GM18907 (cell line): ENCODE measurements around the gene LCLAT1.

Experiments used
- ATAC-seq: cut with Tn5 transposase; IDR thresholded peaks from one replicate; pipeline ENCODE4 v1.9.1; 2021; ENCODE audit warnings: mild to moderate bottlenecking, moderate library complexity; ENCODE audit not compliant: unreplicated experiment

Gene LCLAT1

DNA sequence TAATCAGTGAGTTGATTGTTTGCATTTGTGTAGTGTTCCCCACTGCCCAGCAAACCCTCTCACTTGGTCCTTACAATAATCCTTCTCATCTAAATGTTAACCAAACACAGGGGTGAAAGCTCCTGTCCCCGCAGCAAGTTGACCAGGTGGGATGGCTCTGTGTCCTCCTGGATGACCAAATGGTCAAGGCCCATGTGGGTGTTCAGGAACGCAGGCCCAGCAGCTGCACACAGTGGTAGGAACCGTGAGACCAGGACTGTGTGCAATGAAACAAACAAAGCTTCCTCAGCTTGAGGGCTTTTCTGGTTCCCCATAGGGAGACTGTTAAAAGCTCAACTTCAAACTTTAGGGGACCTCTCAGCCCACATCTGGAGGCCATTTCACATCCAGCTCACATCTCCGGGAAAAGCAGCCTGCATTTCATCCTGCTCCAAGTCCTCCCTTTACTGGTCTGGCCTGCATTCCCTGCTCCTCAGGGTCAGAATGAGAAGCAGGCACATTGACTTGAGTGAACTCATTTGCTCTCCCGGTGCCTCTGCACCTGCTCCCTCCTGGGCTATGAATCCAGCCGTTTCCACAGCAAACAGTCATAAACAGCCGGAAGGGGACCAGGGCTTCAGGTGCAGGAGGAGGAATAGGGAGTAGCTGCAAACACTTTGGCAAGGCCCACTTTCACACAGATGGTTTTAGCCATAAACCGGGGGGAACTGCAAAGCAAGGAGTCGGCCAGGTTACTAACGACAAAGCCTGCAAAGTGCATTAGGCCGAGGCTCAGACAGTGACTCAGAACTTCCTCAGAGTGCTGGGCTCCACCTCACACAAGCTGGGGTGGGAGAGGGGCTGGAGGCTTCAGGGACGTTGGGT lies 215.5 kb downstream of the LCLAT1 start:
- no peak for ATAC-seq

DNA sequence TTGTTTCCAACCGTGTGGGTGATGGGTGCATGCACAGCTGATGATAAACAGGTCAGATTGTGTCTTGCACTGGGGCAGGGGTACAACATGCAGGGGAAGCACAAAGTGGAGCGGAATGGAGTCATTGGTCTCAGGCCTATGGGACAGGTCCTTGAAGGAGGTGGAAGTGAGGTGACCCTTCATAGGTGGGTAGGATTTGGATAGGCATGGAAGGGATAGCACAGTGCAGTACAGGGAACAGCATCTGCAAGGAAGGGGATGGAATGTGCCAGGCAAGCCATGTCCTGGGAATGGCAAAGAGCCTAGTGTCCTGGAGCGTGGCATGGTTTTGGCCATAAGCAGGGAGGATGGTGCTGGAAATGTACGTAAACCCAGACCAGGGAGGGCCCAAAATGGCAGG lies 216.3 kb downstream of the LCLAT1 start:
- ATAC-seq: no peak

DNA sequence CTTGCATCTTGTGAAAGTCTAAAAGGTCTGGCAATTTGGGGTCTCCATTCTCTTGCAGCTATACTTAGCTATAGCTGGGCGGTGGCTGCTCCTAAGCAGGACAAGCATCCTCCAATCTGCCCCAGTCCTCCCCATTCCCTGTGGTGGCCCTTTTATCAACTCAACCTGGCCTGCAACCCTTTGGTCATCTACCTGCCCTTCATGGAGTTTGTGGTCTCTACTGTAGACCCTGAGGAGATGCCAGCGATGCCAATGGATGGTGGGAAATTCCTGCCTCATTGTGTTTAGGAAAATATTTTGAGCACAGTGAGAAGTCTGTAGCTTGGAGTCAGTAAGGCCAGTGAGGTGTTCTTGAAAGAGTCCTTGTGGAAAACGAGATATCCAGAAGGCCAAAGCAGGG lies 216.8 kb downstream of the LCLAT1 start:
- ATAC-seq: no peak

DNA sequence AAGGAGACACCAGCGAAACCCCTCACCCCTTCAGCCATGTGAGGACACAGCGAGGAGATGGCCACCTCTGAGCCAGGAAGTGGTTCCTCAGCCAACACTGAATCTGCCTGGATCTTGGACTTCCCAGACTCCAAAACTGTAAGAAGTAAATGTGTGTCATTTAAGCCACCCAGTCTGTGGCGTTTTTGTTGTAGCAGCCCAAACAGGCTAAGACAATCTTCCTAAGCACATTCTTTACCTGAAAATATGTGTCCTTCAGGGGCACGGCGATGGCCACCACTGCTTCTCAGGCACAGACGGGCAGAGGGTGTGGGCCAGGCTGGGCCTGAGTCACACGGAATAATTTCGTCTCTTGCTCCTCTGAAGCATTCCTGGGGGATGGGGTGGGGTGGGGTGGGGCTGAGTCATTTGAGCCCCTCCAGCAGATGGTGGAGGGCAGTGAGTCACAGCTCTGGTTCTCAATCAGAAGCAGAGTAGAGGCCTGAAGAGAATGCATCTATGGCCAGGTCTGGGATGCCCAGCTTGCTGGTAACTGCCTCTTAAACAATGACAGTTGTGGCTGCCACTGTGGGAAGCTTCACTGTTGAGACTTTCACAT lies 217.8 kb downstream of the LCLAT1 start:
- no peak for ATAC-seq

DNA sequence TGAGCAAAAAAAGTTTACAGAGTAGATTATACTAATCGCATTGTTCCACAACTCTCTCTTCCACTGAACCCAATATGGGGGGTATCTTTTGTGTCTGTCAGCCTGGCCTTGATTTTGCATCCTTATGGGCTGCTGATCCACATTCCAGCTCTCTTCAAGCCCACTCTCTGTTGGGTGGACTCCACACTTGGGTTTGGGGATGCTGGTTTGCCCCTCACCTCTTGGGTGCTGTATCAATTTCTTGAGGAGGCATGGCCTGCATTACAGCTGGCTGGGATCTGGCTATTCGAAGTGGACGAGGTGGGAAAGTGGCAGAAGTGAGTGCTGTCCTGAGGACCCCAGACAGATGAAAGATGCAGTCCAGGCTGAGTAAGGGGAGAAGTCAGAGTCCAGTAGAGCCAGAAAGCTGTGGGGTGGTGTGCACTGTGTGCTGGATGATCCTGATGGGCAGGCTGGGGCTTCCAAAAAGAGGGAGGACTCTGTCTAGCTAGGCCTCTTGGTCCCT lies 218.8 kb downstream of the LCLAT1 start:
- no peak for ATAC-seq

DNA sequence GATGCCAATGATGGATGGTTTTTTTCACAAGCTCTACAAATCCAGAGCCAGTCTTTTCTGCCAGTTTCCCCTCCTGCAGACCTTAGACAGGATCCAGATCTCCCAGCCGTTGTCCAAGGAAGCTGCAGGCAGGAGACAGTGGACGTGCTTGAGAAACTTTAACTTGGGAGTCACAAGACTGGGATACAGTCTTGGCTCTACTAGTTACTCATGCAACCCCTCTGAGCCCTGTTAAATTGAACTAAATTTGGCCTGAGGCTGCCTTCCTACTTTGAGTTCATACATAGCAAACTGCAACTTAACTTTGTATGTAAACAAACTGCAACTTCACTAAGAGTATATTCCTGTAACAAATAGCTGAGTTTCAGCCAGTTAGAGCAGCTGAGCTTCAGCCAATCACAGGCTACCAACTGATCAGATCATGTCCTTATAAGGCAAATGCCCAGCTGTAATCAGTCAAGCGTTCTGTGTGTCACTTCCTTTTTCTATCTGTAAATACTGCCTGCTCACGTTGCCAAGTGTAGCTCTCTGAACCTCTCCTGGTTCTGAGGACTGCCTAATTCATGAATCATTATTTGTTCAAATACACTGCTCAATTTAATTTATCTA lies 219.3 kb downstream of the LCLAT1 start:
- no peak for ATAC-seq

DNA sequence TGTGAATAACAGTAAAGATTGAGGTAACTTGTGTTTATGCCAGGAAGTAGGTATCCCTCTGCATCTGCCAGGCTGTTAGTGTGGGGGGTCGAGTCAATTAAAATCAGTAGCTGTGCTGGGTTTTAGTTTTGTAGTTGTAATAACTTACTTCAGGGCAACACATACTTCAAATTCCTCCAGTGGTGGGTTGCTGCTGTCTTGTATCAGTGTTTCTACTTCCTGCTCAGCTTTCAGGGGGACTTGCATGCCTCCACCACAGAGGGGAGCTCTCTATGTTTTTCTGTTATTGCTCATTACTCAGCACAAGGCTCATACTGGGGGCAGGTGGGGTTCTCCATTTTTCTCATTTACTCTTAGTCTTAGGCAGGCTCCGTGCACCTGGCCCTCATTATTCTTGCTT lies 223.4 kb downstream of the LCLAT1 start:
- no peak for ATAC-seq

DNA sequence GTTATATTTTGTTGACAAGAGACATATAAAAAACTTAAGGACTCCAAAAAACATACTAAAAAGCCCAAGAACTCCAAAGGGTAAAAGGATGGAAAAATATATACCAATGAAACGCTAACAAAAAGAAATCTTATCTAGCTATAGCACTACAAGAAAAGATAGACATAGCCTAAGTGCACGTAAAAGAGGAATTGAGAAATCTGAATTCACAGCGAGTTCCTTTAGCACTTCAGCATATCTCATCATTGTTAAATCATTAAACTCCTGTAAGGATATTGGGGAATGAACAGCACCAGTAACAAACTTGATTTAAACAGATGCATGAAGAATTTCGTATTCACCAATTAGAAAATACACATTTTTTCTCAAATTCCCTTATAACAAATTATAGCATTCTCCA lies 226.1 kb downstream of the LCLAT1 start:
- ATAC-seq: no peak

DNA sequence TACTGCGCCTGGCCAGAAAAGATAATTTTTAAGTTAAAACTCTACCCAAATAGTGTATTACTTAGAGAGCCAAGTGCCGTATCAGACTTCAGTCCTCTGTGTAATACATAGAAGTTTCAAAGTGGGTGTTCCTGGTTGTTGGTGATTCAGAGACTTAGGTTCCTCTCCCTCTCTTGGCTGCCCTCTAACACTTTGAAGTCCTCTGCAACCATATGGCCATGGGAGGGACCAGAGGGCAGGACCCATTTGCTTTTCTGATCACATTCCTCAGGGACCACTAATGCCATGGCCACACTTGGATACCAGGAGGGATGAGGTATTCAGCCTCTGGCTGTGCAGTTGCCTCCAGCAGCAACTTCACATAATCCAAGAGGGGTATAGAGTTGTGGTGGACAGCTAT lies 228.7 kb downstream of the LCLAT1 start:
- no peak for ATAC-seq

DNA sequence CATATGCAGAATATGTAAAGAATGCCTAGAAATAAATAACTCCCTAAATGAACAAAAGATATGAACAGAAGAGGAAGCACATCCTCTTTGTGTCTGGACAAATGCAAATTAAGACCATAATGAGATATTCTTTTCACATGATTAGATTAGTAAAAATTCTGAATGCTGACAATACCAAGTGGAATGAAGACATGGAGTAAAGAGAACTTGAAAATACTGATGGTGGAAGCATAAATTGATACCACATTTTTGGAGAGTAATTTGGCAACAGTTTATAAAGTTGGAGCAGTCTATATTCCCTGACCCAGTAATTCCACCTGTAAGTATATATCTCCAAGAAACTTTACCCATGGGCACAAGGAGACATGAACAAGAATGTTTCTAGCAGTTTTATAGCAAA lies 230.2 kb downstream of the LCLAT1 start:
- no peak for ATAC-seq

DNA sequence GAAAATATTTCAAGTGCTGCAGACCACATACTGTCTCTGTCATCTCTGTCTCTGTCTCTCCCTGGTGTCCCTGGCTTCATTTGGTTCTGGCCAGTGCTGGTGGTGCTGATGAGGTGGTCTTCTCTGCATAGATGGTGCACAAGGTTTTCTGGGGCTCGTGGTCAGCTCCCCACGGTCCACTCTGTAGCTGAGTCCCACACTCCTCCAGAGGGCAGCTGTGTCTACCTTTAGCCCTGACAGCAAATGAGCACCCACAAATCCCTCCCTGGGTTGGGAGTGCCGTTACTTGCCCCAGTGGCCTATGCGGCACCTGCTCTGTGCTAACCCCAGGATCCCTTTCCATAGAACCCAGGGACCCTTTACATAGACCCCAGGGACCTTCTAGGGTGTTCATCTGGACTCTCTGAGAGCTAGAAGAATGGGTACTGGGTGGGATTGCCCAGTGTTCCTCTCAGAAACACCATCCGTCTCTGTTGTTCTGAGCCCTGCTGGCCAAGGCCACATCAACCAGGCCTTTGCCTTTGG lies 230.9 kb downstream of the LCLAT1 start:
- no peak for ATAC-seq

DNA sequence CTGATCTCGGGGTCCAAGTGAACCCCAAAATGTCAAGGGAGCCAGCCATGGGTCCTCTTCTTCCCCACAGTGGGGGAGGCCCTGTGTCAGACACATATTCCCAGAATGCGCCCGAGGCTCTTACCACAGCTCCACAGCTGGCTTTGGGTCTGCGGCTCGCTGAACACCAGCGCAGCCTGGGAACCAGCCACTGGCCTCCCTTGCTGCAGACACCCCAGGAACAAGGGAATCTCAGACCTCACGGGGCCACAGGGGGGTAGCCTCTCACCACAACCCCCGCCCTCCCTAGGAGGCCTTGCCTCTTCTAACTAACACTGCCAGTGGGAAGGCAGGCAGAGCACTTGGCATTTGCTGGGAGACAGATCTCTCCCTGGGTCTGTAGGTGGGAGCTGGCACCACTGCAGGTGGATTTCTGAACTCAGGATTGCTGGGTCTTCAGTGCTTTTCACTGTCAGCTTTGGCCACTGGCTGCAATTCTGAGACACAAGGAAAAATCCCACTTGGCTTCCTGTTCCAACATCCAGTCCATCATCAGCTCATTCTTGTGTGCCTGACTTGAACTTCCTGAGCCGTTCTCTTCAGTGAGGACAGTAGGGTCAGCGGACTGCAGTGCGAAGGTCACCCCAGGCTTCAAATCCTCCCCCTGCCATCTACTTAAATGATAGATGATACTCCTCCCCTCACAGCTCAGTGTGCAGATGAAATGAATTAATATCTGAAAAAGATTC lies 231.5 kb downstream of the LCLAT1 start:
- no peak for ATAC-seq

DNA sequence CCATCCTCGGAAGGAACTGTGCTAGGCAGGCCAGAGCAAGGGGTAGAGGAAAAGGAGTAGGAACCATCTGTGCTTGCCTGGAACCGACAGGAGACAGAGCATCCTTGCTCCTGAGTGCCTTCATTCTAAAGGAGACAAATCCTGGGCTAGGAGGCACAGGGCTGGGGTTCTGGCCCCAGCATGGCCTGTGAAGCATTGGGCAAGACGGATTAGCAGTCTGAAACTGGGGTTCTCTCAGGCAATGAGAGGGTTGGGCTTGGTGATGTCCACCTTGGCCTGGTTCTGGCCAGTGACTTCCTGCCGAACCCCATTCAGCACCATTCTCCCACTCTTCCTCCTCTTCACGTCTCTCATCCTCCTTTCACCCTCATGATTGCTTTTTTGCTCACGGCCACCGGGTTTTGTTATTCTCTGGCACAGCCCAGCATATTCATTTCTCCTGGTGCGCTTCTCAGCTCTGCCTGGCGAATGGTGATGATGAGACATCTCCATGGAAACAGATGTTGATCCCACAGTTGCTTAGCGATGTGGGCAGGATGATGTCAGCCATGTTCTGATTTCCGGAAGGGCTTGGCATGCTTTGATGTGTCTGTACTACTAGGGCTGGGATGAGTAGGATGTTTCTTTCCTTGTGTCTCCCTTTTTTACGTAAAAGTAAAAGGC lies 232.5 kb downstream of the LCLAT1 start:
- ATAC-seq: no peak

DNA sequence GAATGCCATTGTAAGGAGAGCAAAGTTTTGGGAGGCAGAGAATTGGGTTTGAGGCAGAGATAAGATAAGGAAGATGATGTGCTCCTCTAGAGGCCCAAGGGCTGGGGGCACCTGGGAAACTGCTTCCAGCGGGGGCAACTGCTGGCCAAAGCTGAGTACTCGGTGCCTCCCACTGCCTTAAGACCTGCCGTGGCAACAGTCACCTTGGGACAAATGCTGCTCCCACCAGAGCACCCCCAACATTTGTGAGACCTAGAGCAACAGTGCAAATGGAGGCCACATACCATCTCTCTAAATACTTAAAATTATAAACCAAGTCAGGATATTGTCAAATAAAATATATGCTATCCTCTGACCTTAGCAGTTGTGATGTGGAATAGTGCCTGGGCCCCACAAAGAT lies 233.1 kb downstream of the LCLAT1 start:
- no peak for ATAC-seq

DNA sequence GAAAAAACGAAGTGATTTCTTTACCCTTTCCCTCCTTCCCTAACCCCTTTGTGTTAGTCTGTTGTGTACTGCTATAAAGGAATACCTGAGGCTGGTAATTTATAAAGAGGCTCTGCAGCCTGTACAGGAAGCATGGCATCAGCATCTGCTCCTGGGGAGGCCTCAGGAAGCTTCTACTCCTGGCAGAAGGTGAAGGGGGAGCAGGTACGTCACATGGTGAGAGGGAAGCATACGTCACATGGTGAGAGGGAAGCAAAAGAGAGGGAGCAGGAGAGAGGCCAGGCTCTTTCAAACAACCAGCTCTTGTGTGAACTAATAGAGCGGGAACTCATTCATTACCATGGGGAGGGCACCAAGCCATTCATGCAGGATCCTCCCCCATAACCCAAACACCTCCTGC lies 234.0 kb downstream of the LCLAT1 start:
- ATAC-seq: no peak

DNA sequence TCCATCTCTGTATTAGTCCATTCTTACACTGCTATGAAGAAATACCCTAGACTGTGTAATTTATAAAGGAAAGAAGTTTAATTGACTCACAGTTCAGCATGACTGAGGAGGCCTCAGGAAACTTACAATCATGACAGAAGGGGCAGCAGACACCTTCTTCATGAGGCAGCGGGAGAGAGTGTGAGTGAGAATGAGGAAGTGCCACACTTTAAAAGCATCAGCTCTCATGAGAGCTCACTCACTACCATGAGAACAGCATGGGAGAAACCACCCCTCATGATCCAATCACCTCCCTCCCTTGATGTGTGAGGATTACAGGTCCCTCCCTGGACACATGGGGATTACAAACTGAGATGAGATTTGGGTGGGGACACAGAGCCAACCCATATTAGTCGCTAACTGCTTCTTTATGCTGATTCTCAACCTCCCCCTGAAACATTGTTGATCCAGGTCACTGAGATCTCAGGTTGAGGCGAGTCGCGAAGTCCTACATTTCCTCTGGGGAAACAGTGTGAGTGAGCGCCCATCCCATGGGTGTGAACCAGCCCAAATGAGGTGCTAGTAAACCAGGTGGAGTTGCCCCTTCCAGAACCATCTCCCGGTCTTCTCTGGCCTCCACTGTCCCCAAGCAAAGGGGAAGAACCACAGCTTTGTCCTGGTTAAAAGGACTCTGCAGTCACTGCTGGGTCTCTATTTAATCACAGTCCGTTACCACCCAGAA lies 236.3 kb downstream of the LCLAT1 start:
- ATAC-seq: no peak

DNA sequence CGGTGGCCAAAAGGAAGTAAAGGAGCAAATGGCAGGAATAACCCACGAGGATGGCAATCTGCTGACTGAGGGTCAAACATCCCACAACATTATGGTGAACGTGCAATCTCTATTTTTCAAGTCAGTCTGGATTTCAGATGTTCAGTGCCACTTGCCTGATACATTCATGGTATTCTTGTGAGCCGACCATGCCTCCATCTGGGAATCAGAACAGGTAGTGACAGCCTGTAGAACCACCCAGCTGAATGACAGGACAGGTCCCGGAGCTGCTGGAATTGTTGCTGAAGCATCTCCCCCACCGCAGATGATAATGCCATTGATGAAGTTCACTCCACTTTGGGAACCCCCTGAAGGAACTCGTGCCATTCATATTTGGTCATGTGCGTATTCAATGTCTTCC lies 237.0 kb downstream of the LCLAT1 start:
- ATAC-seq: no peak

DNA sequence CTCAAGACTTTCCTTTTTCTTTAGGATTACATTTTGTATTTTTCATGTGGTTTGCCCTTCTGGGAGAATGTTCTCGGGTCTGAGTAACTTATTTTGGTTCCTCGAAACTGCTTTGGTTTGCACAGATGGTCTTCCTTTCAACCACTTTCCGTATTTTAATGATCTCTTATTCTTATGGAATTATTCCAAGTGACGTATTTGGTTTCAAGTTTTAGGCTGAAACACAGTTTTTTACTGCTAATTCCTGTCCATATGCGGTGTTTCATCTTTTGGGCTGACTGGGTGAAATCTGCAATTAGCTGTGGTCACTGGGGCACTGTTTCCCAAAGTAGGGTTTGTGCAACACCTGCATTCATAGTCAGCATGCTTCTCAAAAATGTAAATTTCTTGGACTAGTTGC lies 237.5 kb downstream of the LCLAT1 start:
- no peak for ATAC-seq

DNA sequence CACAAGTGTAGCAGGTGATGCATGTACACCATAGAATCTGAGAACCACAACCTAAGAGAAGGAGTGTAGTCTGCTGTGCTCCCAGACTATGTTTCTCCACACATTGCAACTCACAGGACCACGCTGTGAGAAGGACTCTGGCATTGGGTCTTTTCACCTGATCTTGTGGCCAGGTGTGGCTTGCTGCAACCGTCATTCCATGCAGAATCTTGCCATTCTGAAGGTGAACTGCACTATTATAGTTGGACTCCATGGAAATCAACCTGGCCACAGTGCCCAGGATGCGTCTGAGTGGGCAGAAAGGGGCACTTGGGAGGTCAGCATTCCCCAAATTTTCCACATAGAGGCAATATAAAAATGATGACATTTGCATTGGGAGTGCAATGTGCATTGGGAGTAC lies 237.9 kb downstream of the LCLAT1 start:
- ATAC-seq: no peak

DNA sequence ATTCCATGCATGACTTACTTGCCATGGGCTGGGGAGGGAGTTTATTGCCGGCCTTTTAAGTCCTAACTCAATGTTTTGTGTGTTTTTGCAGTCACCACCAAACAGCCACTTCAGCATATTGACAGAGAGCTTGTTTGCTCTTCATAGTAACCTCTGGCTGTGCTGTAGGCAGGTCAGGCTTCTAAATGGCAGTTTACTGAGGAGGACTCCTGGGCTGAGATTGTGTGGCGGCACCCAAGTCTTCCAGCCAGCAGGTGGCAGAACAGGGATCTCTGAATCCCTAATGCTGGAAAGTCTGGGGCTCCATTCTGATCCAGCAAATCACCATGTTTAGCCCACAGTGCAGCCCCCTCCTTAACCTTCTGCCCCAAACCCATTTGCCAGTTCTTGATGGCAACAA lies 239.0 kb downstream of the LCLAT1 start:
- no peak for ATAC-seq
